H9 (cell line): Measurements from ENCODE around the gene CHCHD4. TPM values are rescaled to one million over a fixed set of nuclear protein-coding genes. Genes with fewer than 3 reads are reported as not detected.

Experiments used
- DNase-seq: peaks from one replicate; pipeline ENCODE4 v3.0.0-alpha.2; 2017
- H2AFZ ChIP-seq: one replicate; pipeline ENCODE4 v1.6.1; 2013; ENCODE audit warnings: mild to moderate bottlenecking, low read length, control low read depth, moderate library complexity
- H2AK5ac ChIP-seq: 2 replicates; pipeline ENCODE4 v1.6.1; 2013; ENCODE audit warnings: low read length, control low read depth, mixed read lengths; ENCODE audit not compliant: insufficient read length
- H2BK120ac ChIP-seq: one replicate; pipeline ENCODE4 v1.6.1; 2013; ENCODE audit warnings: low read depth, mild to moderate bottlenecking, low read length, control low read depth, inconsistent platforms; ENCODE audit not compliant: poor library complexity, severe bottlenecking
- H2BK12ac ChIP-seq: 2 replicates; pipeline ENCODE4 v1.6.1; 2013; ENCODE audit warnings: low read length, control low read depth, mixed read lengths, low read depth; ENCODE audit not compliant: insufficient read length
- H2BK15ac ChIP-seq: 2 replicates; pipeline ENCODE4 v1.6.1; 2013; ENCODE audit warnings: low read depth, low read length, control low read depth
- H2BK20ac ChIP-seq: one replicate; pipeline ENCODE4 v1.6.1; 2013; ENCODE audit warnings: low read depth, mild to moderate bottlenecking, low read length, control low read depth, inconsistent platforms; ENCODE audit not compliant: poor library complexity, severe bottlenecking
- H2BK5ac ChIP-seq: 2 replicates; pipeline ENCODE4 v1.6.1; 2013; ENCODE audit warnings: low read length, control low read depth, mixed read lengths; ENCODE audit not compliant: insufficient read length
- H3K14ac ChIP-seq: 2 replicates; pipeline ENCODE4 v1.6.1; 2013; ENCODE audit warnings: low read length, control low read depth; ENCODE audit not compliant: insufficient read depth
- H3K18ac ChIP-seq: 2 replicates; pipeline ENCODE4 v1.6.1; 2013; ENCODE audit warnings: low read depth, mild to moderate bottlenecking, mixed read lengths, low read length, control low read depth; ENCODE audit not compliant: insufficient read length
- H3K23ac ChIP-seq: 2 replicates; pipeline ENCODE4 v1.6.1; 2013; ENCODE audit warnings: low read length, control low read depth, mixed read lengths, low read depth; ENCODE audit not compliant: insufficient read length
- H3K23me2 ChIP-seq: 2 replicates; pipeline ENCODE4 v1.6.1; 2013; ENCODE audit warnings: low read depth, mild to moderate bottlenecking, mixed read lengths, low read length, control low read depth; ENCODE audit not compliant: insufficient read length, poor library complexity, severe bottlenecking
- H3K27ac ChIP-seq: 2 replicates; pipeline ENCODE4 v1.5.1; 2013; ENCODE audit warnings: low read length, control low read depth, mixed read lengths, low read depth; ENCODE audit not compliant: insufficient read length
- H3K27me3 ChIP-seq: 2 replicates; pipeline ENCODE4 v1.6.1; 2013; ENCODE audit warnings: low read length, control low read depth, inconsistent platforms; ENCODE audit not compliant: insufficient read depth
- H3K4ac ChIP-seq: 2 replicates; pipeline ENCODE4 v1.6.1; 2013; ENCODE audit warnings: low read depth, mild to moderate bottlenecking, control low read depth, inconsistent platforms, low read length, moderate library complexity
- H3K4me1 ChIP-seq: 2 replicates; pipeline ENCODE4 v1.6.1; 2013; ENCODE audit warnings: low read length, control low read depth, inconsistent platforms; ENCODE audit not compliant: insufficient read depth
- H3K4me2 ChIP-seq: 2 replicates; pipeline ENCODE4 v1.6.1; 2013; ENCODE audit warnings: low read length, control low read depth, mixed read lengths; ENCODE audit not compliant: insufficient read length, insufficient read depth
- H3K56ac ChIP-seq: 2 replicates; pipeline ENCODE4 v1.6.1; 2013; ENCODE audit warnings: low read depth, mild to moderate bottlenecking, mixed read lengths, low read length, control low read depth; ENCODE audit not compliant: insufficient read length
- H3K79me1 ChIP-seq: 2 replicates; pipeline ENCODE4 v1.6.1; 2013; ENCODE audit warnings: low read depth, mild to moderate bottlenecking, moderate library complexity, low read length, control low read depth, inconsistent platforms; ENCODE audit not compliant: insufficient read depth, poor library complexity, severe bottlenecking
- H3K79me2 ChIP-seq: 2 replicates; pipeline ENCODE4 v1.6.1; 2013; ENCODE audit warnings: low read length, control low read depth, inconsistent platforms; ENCODE audit not compliant: insufficient read depth
- H3K9ac ChIP-seq: 2 replicates; pipeline ENCODE4 v1.6.1; 2013; ENCODE audit warnings: low read length, control low read depth, mixed read lengths; ENCODE audit not compliant: insufficient read length; ENCODE audit errors: extremely low read depth
- H3K9me3 ChIP-seq: one replicate; pipeline ENCODE4 v1.6.1; 2013; ENCODE audit warnings: low read depth, low read length, inconsistent platforms; ENCODE audit not compliant: control insufficient read depth
- H3T11ph ChIP-seq: one replicate; pipeline ENCODE4 v1.6.1; 2013; ENCODE audit warnings: mild to moderate bottlenecking, low read length, control low read depth, inconsistent platforms
- H4K20me1 ChIP-seq: one replicate; pipeline ENCODE4 v1.6.1; 2013; ENCODE audit not compliant: control insufficient read depth, insufficient read length, insufficient read depth
- H4K5ac ChIP-seq: 2 replicates; pipeline ENCODE4 v1.6.1; 2013; ENCODE audit warnings: low read depth, mild to moderate bottlenecking, mixed read lengths, low read length, control low read depth; ENCODE audit not compliant: insufficient read length
- H4K8ac ChIP-seq: replicated peaks from 2 replicates; pipeline ENCODE4 v1.6.1; 2013; ENCODE audit warnings: low read length, control low read depth, mixed read lengths, low read depth; ENCODE audit not compliant: insufficient read length
- H4K91ac ChIP-seq: 2 replicates; pipeline ENCODE4 v1.6.1; 2013; ENCODE audit warnings: low read depth, mild to moderate bottlenecking, moderate library complexity, mixed read lengths, low read length, control low read depth; ENCODE audit not compliant: insufficient read length
- H3K27ac Mint-ChIP-seq, 3 experiments: 2 replicates in 2 of 3; 3 replicates in 1 of 3; pipeline ENCODE4 v1.8.0; 2020 to 2021; ENCODE audit warnings: mixed read lengths in 3 of 3, mild to moderate bottlenecking in 1 of 3, moderate library complexity in 1 of 3
- H3K27me3 Mint-ChIP-seq: 2 replicates; pipeline ENCODE4 v1.8.0; 2021; ENCODE audit warnings: low read depth, mild to moderate bottlenecking, moderate library complexity, mixed read lengths
- H3K36me3 Mint-ChIP-seq, 3 experiments: 2 replicates in 2 of 3; 3 replicates in 1 of 3; pipeline ENCODE4 v1.8.0; 2020 to 2021; ENCODE audit warnings: low read depth in 3 of 3, mixed read lengths in 3 of 3; ENCODE audit not compliant: insufficient read depth in 1 of 3
- H3K4me1 Mint-ChIP-seq, 2 experiments: 2 replicates each; pipeline ENCODE4 v1.8.0; 2020; ENCODE audit warnings: mixed read lengths in 2 of 2
- H3K4me3 Mint-ChIP-seq, 2 experiments: 2 replicates in 1 of 2; 3 replicates in 1 of 2; pipeline ENCODE4 v1.8.0; 2020 to 2021; ENCODE audit warnings: mild to moderate bottlenecking in 2 of 2, mixed read lengths in 2 of 2, moderate library complexity in 1 of 2
- H3K9me3 Mint-ChIP-seq, 2 experiments: 2 replicates in 1 of 2; 3 replicates in 1 of 2; pipeline ENCODE4 v1.8.0; 2020; ENCODE audit warnings: mild to moderate bottlenecking in 2 of 2, mixed read lengths in 2 of 2, moderate library complexity in 1 of 2
- CTCF ChIP-seq: fragments of 200-600 bp; sonication (generic); conservative IDR thresholded peaks from 3 replicates; pipeline ENCODE4 v1.8.0; 2021; ENCODE audit warnings: antibody characterized with exemption, mild to moderate bottlenecking
- WGBS: extraction: QIAGEN DNeasy Blood & Tissue Kit; methylation state at CpG from one replicate; pipeline ENCODE4 v1.1.7; 2013; ENCODE audit warnings: missing lambda C conversion rate, low lambda C conversion rate, mixed read lengths; ENCODE audit not compliant: insufficient read length; ENCODE audit errors: extremely low coverage; 5-methylcytosine and 5-hydroxymethylcytosine counted together
- total RNA-seq: library from RNA; stranded (reverse); gene quantifications from 2 replicates; pipeline ENCODE4 v1.2.1, GENCODE V29; 2021

The CHCHD4 gene
- total RNA-seq, 1 experiment from 2014 or later: 13.7 TPM

- Histone ChIP-seq H2BK15ac (no peak overlapping the region), H4K20me1 (no peaks in the 10 kb centered on the region), H3K23ac (no peak overlapping the region), H3K9me3 (no peaks in the 10 kb centered on the region), H2BK20ac (no peak overlapping the region), H3K23me2 (no peaks in the 10 kb centered on the region), H3K9ac (no peak overlapping the region), H3K79me2 (no peaks in the 10 kb centered on the region), H3K4me2 (no peak overlapping the region), H2BK12ac (no peak overlapping the region), H3K4ac (no peak overlapping the region), H3T11ph (no peak overlapping the region), H3K27ac (no peak overlapping the region), H2BK120ac (no peak overlapping the region), H3K14ac (no peak overlapping the region), H3K56ac (no peak overlapping the region), H2BK5ac (no peak overlapping the region), H3K79me1 (no peaks in the 10 kb centered on the region), H3K18ac (no peak overlapping the region), H3K27me3 (no peaks in the 10 kb centered on the region), H2AK5ac (no peak overlapping the region), H2AFZ (no peak overlapping the region), H3K4me1 (no peaks in the 10 kb centered on the region), H4K91ac (no peak overlapping the region), H4K5ac (no peak overlapping the region), H4K8ac (no peak overlapping the region)
- Mint-ChIP-seq H3K9me3 (peaks cover 4 to 25% of the 10 kb centered on the region in 2 experiments; a peak in 2 of 5 replicates), H3K36me3 (no peaks in the 10 kb centered on the region), H3K4me3 (no peak overlapping the region), H3K27ac (no peak overlapping the region), H3K27me3 (peaks cover 6% of the 10 kb centered on the region), H3K4me1 (peaks cover 3 to 5% of the 10 kb centered on the region in 2 experiments)
- DNase-seq: no peak
- no peak for TF ChIP-seq CTCF
- no CpG with 5 or more reads among the region's 3 CpGs for WGBS
Observed at GRCh38 chr3:14096742-14097141, 27.9 kb downstream of the CHCHD4 start.
